Breast epithelium (tissue), 3 donors: ENCODE data around the gene MYBPC3.

Experiments used
- CTCF ChIP-seq, 3 donors: fragments of 450-650 bp; IDR thresholded peaks; one replicate each; pipeline ENCODE4 v1.5.1; 2016 to 2017; ENCODE audit warnings: antibody characterized with exemption in 3 of 3, mild to moderate bottlenecking in 3 of 3, moderate library complexity in 3 of 3
- POLR2A ChIP-seq: fragments of 450-650 bp; IDR thresholded peaks from one replicate; pipeline ENCODE4 v1.6.1; 2016; ENCODE audit warnings: antibody characterized with exemption, mild to moderate bottlenecking, moderate library complexity
- POLR2AphosphoS5 ChIP-seq, 3 donors: sonication (generic); formaldehyde crosslinking; IDR thresholded peaks; one replicate each; pipeline ENCODE4 v1.6.1; 2017; ENCODE audit warnings: antibody characterized with exemption in 3 of 3

GRCh38 chr11:47374720-47375019, 22.2 kb upstream of the MYBPC3 start:
- TF ChIP-seq CTCF (IDR thresholded peaks at IDR 0.05) (no peak), POLR2A (no peak), POLR2AphosphoS5 (IDR thresholded peaks at IDR 0.05) (no peak)
